DOHH2 (cell line): Measurements from ENCODE around the gene HAGHL.

Experiments used
- EZH2phosphoT487 ChIP-seq: fragments of 200-600 bp; sonication (generic); IDR thresholded peaks from 2 replicates; pipeline ENCODE4 v1.6.1; 2017; ENCODE audit warnings: borderline replicate concordance, mild to moderate bottlenecking, antibody characterized with exemption, low read length, moderate library complexity, mixed read lengths
- TF ChIP-seq, protein P1 (sequence below): fragments of 200-600 bp; sonication (generic); IDR thresholded peaks from one replicate; pipeline ENCODE4 v1.5.1; 2014; ENCODE audit warnings: antibody characterized with exemption, mild to moderate bottlenecking, low read depth, low read length; ENCODE audit not compliant: poor library complexity, severe bottlenecking

DNA sequence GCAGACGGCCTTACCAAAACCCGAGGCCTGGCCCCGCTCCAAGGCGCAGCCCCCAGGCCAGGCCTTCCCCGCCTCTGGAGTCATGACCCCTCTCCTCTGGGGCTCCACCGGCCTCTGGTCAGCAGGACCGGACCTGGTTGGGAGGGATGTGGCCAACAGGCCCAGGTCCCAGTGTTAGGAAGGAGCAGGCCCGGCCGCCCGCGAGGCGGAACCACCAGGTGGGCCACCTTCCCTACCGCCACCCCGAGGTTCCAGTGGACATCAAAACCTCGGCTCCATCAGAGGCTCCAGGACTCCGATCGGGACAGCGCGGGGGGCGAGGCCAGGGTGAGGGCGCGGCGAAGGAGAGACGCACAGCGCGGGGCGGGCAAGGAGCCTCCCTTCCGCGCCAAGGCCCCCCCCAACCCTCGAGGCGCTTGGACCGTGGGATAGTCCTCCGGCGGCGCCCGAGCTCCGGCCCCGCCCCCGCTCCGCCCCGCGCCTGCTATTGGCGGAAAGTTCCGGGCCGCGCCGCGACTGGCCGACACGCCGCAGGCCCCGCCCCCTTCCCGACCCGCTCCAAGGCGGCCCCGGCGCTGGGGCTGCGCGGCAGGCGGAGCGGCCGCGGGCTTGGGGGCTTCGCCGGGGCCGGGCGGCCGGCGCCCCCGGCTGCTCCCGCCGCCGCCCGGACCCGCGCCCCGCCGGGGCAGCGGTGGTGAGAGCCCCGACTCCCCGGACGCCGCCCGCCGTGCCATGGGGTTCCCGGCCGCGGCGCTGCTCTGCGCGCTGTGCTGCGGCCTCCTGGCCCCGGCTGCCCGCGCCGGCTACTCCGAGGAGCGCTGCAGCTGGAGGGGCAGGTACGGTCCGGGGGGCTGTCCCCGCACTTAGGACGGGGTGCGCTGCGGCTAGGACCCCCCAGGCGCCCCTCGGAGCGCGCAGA lies 12.1 kb upstream of the HAGHL start, which contains the start of gene METRN:
- TF ChIP-seq, protein P1, sequence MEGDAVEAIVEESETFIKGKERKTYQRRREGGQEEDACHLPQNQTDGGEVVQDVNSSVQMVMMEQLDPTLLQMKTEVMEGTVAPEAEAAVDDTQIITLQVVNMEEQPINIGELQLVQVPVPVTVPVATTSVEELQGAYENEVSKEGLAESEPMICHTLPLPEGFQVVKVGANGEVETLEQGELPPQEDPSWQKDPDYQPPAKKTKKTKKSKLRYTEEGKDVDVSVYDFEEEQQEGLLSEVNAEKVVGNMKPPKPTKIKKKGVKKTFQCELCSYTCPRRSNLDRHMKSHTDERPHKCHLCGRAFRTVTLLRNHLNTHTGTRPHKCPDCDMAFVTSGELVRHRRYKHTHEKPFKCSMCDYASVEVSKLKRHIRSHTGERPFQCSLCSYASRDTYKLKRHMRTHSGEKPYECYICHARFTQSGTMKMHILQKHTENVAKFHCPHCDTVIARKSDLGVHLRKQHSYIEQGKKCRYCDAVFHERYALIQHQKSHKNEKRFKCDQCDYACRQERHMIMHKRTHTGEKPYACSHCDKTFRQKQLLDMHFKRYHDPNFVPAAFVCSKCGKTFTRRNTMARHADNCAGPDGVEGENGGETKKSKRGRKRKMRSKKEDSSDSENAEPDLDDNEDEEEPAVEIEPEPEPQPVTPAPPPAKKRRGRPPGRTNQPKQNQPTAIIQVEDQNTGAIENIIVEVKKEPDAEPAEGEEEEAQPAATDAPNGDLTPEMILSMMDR = no peak
- no peak for TF ChIP-seq EZH2phosphoT487
